ENCODE data around the gene CCL17. TPM values are rescaled to one million over a fixed set of nuclear protein-coding genes. Genes with fewer than 3 reads are reported as not detected.
"Not testable (repeated sequence)": the region's sequence is repeated elsewhere in the genome, so short reads cannot be mapped to it uniquely, and the experiment has no call there.

CCL17 gene
- total RNA-seq, 1 donor, result not detected

GRCh38 chr16:57390636-57391295 lies 13.8 kb upstream of the CCL17 start:
- no peak for DNase-seq (ENCODE audit: low read depth)

GRCh38 chr16:57391300-57391699 lies 13.3 kb upstream of the CCL17 start:
- no peak for TF ChIP-seq CTCF (IDR thresholded peaks at IDR 0.05; ENCODE audit: insufficient read depth, low read depth, low read length)
- no peak overlapping the region for H3K4me3 ChIP-seq (ENCODE audit: low read depth, low read length)
- no peak for DNase-seq (ENCODE audit: low read depth)

More at GRCh38 chr16:57390636-57391295, 13.8 kb upstream of the CCL17 start:
- H3K4me3 ChIP-seq (ENCODE audit: low read depth, low read length), result no peak overlapping the region
- no peak for TF ChIP-seq CTCF (IDR thresholded peaks at IDR 0.05; ENCODE audit: insufficient read depth, low read depth, low read length)

- H3K4me3 ChIP-seq (ENCODE audit: low read depth, low read length), result no peak overlapping the region
- TF ChIP-seq CTCF (IDR thresholded peaks at IDR 0.05; ENCODE audit: insufficient read depth, low read depth, low read length), result no peak
- DNase-seq (ENCODE audit: low read depth), result no peak
Measured at GRCh38 chr16:57391708-57392107, 12.9 kb upstream of the CCL17 start.

GRCh38 chr16:57392694-57393093 lies 11.9 kb upstream of the CCL17 start:
- no peak for DNase-seq (ENCODE audit: low read depth)
- no peak overlapping the region for H3K4me3 ChIP-seq (ENCODE audit: low read depth, low read length)
- TF ChIP-seq CTCF (IDR thresholded peaks at IDR 0.05; ENCODE audit: insufficient read depth, low read depth, low read length), result no peak

GRCh38 chr16:57394444-57394843 lies 10.1 kb upstream of the CCL17 start:
- DNase-seq (ENCODE audit: low read depth), result peak; percentile 13
- no peak for TF ChIP-seq CTCF (IDR thresholded peaks at IDR 0.05; ENCODE audit: insufficient read depth, low read depth, low read length)
- no peak overlapping the region for H3K4me3 ChIP-seq (ENCODE audit: low read depth, low read length)

GRCh38 chr16:57395026-57395425 lies 9.5 kb upstream of the CCL17 start:
- no peak for DNase-seq (ENCODE audit: low read depth)
- no peak for TF ChIP-seq CTCF (IDR thresholded peaks at IDR 0.05; ENCODE audit: insufficient read depth, low read depth, low read length)
- no peak overlapping the region for H3K4me3 ChIP-seq (ENCODE audit: low read depth, low read length)

- TF ChIP-seq CTCF (IDR thresholded peaks at IDR 0.05; ENCODE audit: insufficient read depth, low read depth, low read length), result no peak
- no peak for DNase-seq (ENCODE audit: low read depth)
- H3K4me3 ChIP-seq (ENCODE audit: low read depth, low read length), result no peak overlapping the region
Measured at GRCh38 chr16:57396786-57397185, 7.8 kb upstream of the CCL17 start.

- DNase-seq (ENCODE audit: low read depth); H3K4me3 ChIP-seq (ENCODE audit: low read depth, low read length): not testable (repeated sequence)
Measured at GRCh38 chr16:57397493-57397892, 7.1 kb upstream of the CCL17 start.
